ENCODE measurements around the gene PYGB.

Gene PYGB

DNA sequence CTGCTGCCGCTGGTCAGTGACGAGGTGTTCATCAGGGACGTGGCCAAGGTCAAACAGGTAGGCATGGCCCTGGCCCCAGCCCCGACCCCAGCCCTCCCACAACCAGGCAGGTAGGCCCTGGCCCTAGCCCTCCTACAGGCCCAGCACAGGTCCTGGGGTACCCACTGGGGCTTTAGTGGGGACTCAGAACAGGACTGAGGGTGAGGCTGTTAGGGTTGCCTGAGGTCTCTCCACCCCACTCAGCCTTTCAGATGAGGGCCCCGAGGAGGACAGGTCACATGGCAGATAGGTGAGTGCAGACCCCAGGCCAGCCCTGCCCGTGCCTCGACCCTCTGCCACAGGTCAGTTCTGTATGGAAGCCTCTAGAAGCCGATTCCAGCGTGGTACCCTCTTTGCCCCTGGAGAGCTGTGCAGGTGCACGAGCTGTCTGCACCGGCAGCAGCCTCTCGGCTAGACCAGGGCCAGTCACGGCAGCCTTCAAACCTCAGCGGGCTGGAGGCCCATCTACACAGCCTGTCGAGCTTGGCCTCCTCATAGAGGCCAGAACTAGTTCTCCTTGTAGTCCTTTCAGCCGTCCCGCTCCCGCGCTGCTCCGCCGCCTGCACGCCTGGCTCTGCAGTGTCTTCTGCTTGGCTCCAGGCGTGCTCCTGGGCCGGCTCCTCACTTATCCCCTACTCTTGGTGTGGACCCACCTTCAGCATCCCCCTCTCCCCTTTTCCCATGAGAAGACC, 35.5 kb downstream of the PYGB start:
- H3K4me1 Mint-ChIP-seq (ENCODE audit: low read depth): no peaks in the 10 kb centered on the region
- no peaks in the 10 kb centered on the region for H3K9me3 Mint-ChIP-seq
- no peak overlapping the region for H3K4me3 Mint-ChIP-seq
- no peaks in the 10 kb centered on the region for H3K27me3 Mint-ChIP-seq
- H3K27ac Mint-ChIP-seq: no peak overlapping the region
- H3K36me3 Mint-ChIP-seq (ENCODE audit: low read depth): peaks cover 29% of the 10 kb centered on the region

DNA sequence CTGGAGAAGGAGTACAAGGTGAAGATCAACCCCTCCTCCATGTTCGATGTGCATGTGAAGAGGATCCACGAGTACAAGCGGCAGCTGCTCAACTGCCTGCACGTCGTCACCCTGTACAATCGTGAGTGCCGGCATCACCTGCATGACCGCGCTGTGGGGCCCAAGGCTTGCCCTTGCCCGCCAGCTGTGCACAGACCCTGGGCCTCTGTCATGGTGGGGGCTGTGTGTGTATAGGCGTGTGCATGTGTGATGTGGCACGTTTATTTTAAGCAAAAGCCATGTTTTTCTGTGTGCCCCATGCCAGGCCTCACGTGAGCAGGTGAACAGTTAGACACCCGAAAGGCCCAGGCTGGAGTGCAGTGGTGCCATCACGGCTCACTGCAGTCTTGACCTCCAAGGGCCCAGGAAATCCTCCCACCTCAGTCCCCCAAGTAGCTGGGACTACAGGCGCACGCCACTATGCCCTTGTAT, 36.3 kb downstream of the PYGB start:
- no peak overlapping the region for H3K27ac Mint-ChIP-seq
- peaks cover 34% of the 10 kb centered on the region for H3K36me3 Mint-ChIP-seq (ENCODE audit: low read depth)

DNA sequence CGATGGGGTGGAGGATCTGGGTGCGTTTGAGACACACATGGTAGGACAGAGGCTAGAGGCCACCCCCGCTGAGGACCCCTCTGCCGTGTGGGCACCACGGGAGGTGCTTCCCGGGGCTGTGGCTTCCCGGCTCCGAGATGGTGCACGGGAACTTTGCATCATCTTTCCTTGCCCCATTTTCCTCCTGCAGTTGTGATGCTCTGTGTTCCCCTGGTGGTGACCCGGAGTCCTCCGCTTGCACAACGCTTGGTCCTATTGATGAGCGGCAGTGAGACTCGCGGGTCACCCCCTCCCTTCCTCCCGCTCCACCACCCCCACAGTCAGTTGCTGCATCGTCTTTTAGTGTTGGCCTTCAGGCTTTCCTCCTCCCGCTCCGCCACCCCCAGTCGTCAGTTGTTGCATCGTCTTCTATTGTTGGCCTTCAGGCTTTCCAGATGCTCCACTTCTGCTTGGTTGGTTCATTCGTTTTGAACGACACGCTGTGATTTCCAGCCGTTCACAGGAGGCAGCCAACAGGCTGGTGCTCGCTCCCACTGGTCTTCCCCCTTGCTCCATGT, 37.3 kb downstream of the PYGB start:
- Mint-ChIP-seq H3K27me3 (no peaks in the 10 kb centered on the region), H3K27ac (no peak overlapping the region), H3K4me3 (no peak overlapping the region), H3K4me1 (ENCODE audit: low read depth) (no peaks in the 10 kb centered on the region), H3K36me3 (ENCODE audit: low read depth) (peaks cover 42% of the 10 kb centered on the region), H3K9me3 (no peaks in the 10 kb centered on the region)

More for the DNA sequence above, 36.3 kb downstream of the PYGB start:
- Mint-ChIP-seq H3K4me3 (no peak overlapping the region), H3K9me3 (no peaks in the 10 kb centered on the region), H3K4me1 (ENCODE audit: low read depth) (no peaks in the 10 kb centered on the region), H3K27me3 (no peaks in the 10 kb centered on the region)

- Mint-ChIP-seq H3K4me3 (no peak overlapping the region), H3K36me3 (ENCODE audit: low read depth) (peaks cover 44% of the 10 kb centered on the region), H3K27me3 (no peaks in the 10 kb centered on the region), H3K9me3 (no peaks in the 10 kb centered on the region), H3K27ac (no peak overlapping the region), H3K4me1 (ENCODE audit: low read depth) (no peaks in the 10 kb centered on the region)
Observed at GRCh38 chr20:25285856-25286798, 38.2 kb downstream of the PYGB start.

- no peak overlapping the region for H3K27ac Mint-ChIP-seq
- no peak overlapping the region for H3K4me3 Mint-ChIP-seq
- H3K4me1 Mint-ChIP-seq (ENCODE audit: low read depth): no peaks in the 10 kb centered on the region
- H3K27me3 Mint-ChIP-seq: no peaks in the 10 kb centered on the region
- peaks cover 44% of the 10 kb centered on the region for H3K36me3 Mint-ChIP-seq (ENCODE audit: low read depth)
- H3K9me3 Mint-ChIP-seq: no peaks in the 10 kb centered on the region
Observed at GRCh38 chr20:25286917-25287316, 39.0 kb downstream of the PYGB start.

DNA sequence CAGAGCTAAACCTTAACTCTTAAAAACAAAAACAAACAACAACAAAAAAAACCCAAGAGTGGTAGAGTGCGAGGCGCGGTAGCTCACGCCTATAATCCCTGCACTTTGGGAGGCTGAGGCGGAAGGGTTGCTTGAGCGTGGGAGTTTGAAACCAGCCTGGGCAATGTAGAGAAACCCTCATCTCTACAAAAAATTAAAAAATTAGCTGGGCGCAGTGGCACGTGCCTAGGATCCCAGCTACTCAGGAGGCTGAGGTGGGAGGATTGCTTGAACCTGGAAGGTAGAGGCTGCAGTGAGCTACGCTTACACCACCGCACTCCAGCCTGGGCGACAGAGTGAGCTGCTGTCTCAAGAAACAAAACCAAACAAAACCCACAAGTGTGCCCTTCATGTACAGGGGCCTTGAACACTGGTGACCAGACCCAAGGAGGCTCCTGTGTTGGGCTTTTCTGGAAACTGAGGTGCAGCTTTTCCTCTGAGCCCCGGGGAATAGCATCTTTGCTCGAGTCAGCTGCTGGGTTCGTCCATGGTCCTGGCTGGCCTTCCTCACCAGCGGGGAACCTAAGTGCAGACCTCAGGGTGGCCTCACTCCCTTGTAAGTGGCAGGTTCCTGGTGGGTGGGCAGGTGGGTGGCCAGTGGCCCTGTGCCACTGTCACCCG, 39.9 kb downstream of the PYGB start:
- Mint-ChIP-seq H3K27me3 (no peaks in the 10 kb centered on the region), H3K9me3 (no peaks in the 10 kb centered on the region), H3K4me1 (ENCODE audit: low read depth) (no peaks in the 10 kb centered on the region), H3K27ac (peak overlapping the region; percentile 37), H3K4me3 (no peak overlapping the region), H3K36me3 (ENCODE audit: low read depth) (peaks cover 40% of the 10 kb centered on the region)

DNA sequence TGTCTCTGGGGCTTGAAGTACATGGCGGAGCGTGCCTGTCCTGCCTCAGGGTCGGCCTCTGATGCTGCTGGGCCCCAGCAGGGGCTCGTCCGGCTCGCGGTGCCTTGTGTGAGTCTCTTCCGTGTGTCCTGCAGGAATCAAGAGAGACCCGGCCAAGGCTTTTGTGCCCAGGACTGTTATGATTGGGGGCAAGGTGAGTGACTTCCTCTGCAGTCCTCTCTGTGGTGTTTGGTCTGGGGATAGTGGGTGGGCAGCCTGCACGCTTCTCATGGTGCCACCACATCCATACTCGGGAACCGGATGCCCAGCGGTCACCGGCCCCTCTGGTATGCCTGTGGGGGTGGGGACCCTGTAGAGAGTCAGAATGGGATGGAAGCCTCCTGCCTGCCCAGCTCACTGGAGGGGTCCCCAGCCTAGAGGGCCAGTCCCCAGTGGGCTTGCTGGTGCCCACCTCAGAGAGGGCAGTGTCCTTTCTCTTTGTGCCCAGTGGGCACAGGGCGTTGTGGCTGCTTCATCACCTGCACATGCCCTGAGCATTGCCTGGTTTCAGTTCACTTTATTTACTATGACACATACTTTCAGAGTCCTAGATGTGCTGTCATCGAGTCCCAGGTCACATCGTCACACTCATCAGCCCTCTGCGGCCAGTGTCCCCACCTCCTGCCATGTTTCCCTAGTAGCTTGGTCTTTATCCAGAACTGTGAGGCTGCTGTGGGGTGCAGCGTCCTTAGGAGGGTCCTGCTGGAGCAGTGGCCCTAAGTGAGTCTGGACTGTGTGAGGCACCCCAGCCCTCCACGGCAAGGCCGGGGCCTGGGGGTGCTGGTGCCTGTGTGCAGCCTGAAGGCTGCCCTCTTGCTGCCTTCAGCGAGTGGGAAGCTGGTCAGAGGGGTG, 40.7 kb downstream of the PYGB start:
- H3K27ac Mint-ChIP-seq: no peak overlapping the region
- H3K4me3 Mint-ChIP-seq: no peak overlapping the region
- H3K27me3 Mint-ChIP-seq: no peaks in the 10 kb centered on the region
- H3K36me3 Mint-ChIP-seq (ENCODE audit: low read depth): peaks cover 41% of the 10 kb centered on the region
- no peaks in the 10 kb centered on the region for H3K9me3 Mint-ChIP-seq
- H3K4me1 Mint-ChIP-seq (ENCODE audit: low read depth): no peaks in the 10 kb centered on the region

- H3K9me3 Mint-ChIP-seq: no peaks in the 10 kb centered on the region
- H3K4me1 Mint-ChIP-seq (ENCODE audit: low read depth): no peaks in the 10 kb centered on the region
- H3K36me3 Mint-ChIP-seq (ENCODE audit: low read depth): peaks cover 38% of the 10 kb centered on the region
- H3K4me3 Mint-ChIP-seq: no peak overlapping the region
- no peak overlapping the region for H3K27ac Mint-ChIP-seq
- H3K27me3 Mint-ChIP-seq: no peaks in the 10 kb centered on the region
Observed at GRCh38 chr20:25289886-25290597, 42.2 kb downstream of the PYGB start.

- Mint-ChIP-seq H3K36me3 (ENCODE audit: low read depth) (peaks cover 30% of the 10 kb centered on the region), H3K4me3 (no peak overlapping the region)
Observed at GRCh38 chr20:25290646-25291431, 43.0 kb downstream of the PYGB start.

DNA sequence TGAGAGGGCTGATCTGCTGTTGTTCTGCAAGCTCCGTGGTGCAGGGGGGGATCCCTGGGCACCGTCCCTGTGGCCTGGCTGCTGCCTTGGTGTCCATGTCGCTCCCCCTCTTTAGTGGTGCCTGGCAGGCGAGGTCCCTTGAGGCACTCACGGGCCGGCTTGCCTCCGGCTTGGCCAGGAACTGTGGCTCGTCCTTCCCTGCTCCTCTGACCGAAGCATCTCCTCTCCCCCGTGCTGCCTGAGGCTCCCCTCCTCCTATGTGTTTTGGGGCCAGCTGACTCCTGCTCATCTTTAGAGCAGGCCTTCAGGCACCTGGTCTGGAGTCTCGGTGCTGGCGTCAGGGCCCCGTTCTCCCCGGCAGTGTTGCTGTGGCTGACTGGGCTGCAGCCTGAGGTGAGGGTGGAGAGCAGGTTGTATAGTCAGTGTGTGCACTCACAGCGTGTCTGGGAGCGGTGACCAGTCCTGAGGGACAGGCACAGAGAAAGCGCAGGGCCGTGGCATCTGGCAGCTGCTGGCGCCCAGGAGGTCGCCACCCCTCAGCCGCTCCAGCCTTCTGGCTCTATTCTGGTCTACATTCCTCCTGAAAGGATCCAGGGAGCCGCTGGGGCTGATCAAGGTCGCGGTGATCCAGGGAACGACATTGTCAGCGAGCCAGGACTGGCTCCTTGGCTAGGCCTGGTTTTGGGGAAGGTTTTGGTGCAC, 43.7 kb downstream of the PYGB start:
- Mint-ChIP-seq H3K27ac (no peak overlapping the region), H3K27me3 (no peaks in the 10 kb centered on the region), H3K4me3 (no peak overlapping the region), H3K4me1 (ENCODE audit: low read depth) (no peaks in the 10 kb centered on the region), H3K9me3 (no peaks in the 10 kb centered on the region), H3K36me3 (ENCODE audit: low read depth) (peaks cover 32% of the 10 kb centered on the region)

More at GRCh38 chr20:25290646-25291431, 43.0 kb downstream of the PYGB start:
- H3K4me1 Mint-ChIP-seq (ENCODE audit: low read depth): no peaks in the 10 kb centered on the region
- no peaks in the 10 kb centered on the region for H3K9me3 Mint-ChIP-seq
- H3K27ac Mint-ChIP-seq: no peak overlapping the region
- no peaks in the 10 kb centered on the region for H3K27me3 Mint-ChIP-seq

- no peak overlapping the region for H3K27ac Mint-ChIP-seq
- H3K4me3 Mint-ChIP-seq: no peak overlapping the region
- no peaks in the 10 kb centered on the region for H3K4me1 Mint-ChIP-seq (ENCODE audit: low read depth)
- peaks cover 26% of the 10 kb centered on the region for H3K36me3 Mint-ChIP-seq (ENCODE audit: low read depth)
- no peaks in the 10 kb centered on the region for H3K27me3 Mint-ChIP-seq
- H3K9me3 Mint-ChIP-seq: no peaks in the 10 kb centered on the region
Observed at GRCh38 chr20:25292176-25292891, 44.4 kb downstream of the PYGB start.

- Mint-ChIP-seq H3K36me3 (ENCODE audit: low read depth) (peaks cover 29% of the 10 kb centered on the region), H3K4me1 (ENCODE audit: low read depth) (no peaks in the 10 kb centered on the region), H3K4me3 (no peak overlapping the region), H3K27ac (peak overlapping the region; percentile 52), H3K27me3 (no peaks in the 10 kb centered on the region), H3K9me3 (no peaks in the 10 kb centered on the region)
Observed at GRCh38 chr20:25293507-25293906, 45.6 kb downstream of the PYGB start.

Data from stimulated activated naive CD8-positive, alpha-beta T cell treated with anti-CD3 and anti-CD28 coated beads, Interleukin-15, Interleukin-2, amounts not matched to agents 100 ng/mL and 50 ng/mL, for 24 hours (primary cell).